WI38 (cell line): ENCODE data around the gene HEYL.

Experiments
- H3K4me3 ChIP-seq: 2 replicates; pipeline ENCODE4 v1.5.1; 2011; ENCODE audit warnings: low read depth, mild to moderate bottlenecking, control low read depth, low read length
- CTCF ChIP-seq: IDR thresholded peaks from 2 replicates; pipeline ENCODE4 v1.5.1; 2012; ENCODE audit warnings: low read depth, mild to moderate bottlenecking, control low read depth, low read length

Gene HEYL

GRCh38 chr1:39650431-39650830 is 11.0 kb upstream of the HEYL start:
- TF ChIP-seq CTCF: no peak

GRCh38 chr1:39649636-39650185 is 10.3 kb upstream of the HEYL start:
- no peak for TF ChIP-seq CTCF
- no peak overlapping the region for H3K4me3 ChIP-seq

More at GRCh38 chr1:39650431-39650830, 11.0 kb upstream of the HEYL start:
- no peak overlapping the region for H3K4me3 ChIP-seq

- TF ChIP-seq CTCF: no peak
- no peak overlapping the region for H3K4me3 ChIP-seq
Observed at GRCh38 chr1:39648496-39648895, 9.1 kb upstream of the HEYL start.

GRCh38 chr1:39647247-39647646 is 7.8 kb upstream of the HEYL start:
- TF ChIP-seq CTCF: no peak
- no peak overlapping the region for H3K4me3 ChIP-seq

GRCh38 chr1:39646232-39647081 is 7.0 kb upstream of the HEYL start:
- TF ChIP-seq CTCF: no peak

GRCh38 chr1:39645411-39646043 is 6.1 kb upstream of the HEYL start:
- no peak for TF ChIP-seq CTCF

More at GRCh38 chr1:39646232-39647081, 7.0 kb upstream of the HEYL start:
- no peak overlapping the region for H3K4me3 ChIP-seq

GRCh38 chr1:39643705-39644104 is 4.3 kb upstream of the HEYL start:
- TF ChIP-seq CTCF: no peak
- no peak overlapping the region for H3K4me3 ChIP-seq

More at GRCh38 chr1:39645411-39646043, 6.1 kb upstream of the HEYL start:
- no peak overlapping the region for H3K4me3 ChIP-seq
